Measurements from ENCODE around the gene UCMA.

UCMA gene

DNA sequence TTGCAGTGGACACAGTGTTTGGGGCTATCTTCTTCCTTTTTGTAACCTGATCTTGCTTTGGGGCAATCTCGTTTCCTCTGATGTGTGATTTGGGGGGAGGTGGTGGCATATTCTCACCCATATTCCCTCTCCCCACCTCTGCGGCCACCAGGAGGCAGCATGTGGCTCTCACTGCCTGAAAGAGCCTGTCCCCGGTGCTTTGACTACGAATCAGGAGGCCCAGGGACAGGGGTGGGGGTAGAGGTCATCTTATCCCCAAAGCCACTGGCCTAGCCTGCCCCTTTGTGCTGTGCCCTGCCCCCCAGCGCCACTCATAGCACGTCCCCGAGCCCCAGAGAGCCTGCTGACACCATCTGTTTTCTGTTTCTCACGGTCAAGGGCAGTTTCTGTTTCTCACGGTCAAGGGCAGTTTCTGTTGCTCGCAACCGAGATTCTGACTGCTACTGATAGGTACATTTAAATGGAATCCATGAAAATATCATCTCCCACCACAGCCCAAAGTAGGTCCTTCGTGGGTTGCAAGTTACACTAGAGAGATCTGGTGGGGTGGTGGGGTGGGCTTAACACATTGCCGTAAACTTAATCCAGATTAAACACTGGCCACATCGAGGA is 37.5 kb upstream of the UCMA start:
- peak overlapping the region; percentile 87 for H2AFZ ChIP-seq (ENCODE audit: low read depth)
- H3K4me3 ChIP-seq (IDR thresholded peaks at IDR 0.05; ENCODE audit: insufficient read depth, low read depth, low read length), result no peak overlapping the region
- no peaks in the 10 kb centered on the region for H3K27me3 ChIP-seq (ENCODE audit: insufficient read depth, low read depth)
- no peaks in the 10 kb centered on the region for H3K79me2 ChIP-seq (ENCODE audit: insufficient read depth, low read depth)
- TF ChIP-seq, protein P1, sequence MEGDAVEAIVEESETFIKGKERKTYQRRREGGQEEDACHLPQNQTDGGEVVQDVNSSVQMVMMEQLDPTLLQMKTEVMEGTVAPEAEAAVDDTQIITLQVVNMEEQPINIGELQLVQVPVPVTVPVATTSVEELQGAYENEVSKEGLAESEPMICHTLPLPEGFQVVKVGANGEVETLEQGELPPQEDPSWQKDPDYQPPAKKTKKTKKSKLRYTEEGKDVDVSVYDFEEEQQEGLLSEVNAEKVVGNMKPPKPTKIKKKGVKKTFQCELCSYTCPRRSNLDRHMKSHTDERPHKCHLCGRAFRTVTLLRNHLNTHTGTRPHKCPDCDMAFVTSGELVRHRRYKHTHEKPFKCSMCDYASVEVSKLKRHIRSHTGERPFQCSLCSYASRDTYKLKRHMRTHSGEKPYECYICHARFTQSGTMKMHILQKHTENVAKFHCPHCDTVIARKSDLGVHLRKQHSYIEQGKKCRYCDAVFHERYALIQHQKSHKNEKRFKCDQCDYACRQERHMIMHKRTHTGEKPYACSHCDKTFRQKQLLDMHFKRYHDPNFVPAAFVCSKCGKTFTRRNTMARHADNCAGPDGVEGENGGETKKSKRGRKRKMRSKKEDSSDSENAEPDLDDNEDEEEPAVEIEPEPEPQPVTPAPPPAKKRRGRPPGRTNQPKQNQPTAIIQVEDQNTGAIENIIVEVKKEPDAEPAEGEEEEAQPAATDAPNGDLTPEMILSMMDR (conservative IDR thresholded peaks at IDR 0.05; ENCODE audit: low read depth, low read length), result peak; percentile 90
- H4K20me1 ChIP-seq (ENCODE audit: insufficient read depth), result no peaks in the 10 kb centered on the region
- peak overlapping the region; percentile 77 for H3K9ac ChIP-seq
- peak overlapping the region; percentile 84 for H3K27ac ChIP-seq
- peaks cover 26% of the 10 kb centered on the region for H3K4me1 ChIP-seq (ENCODE audit: low read depth, poor library complexity, severe bottlenecking)
- H3K4me2 ChIP-seq, result peak overlapping the region; percentile 55
- H3K36me3 ChIP-seq (ENCODE audit: insufficient read depth), result no peaks in the 10 kb centered on the region

DNA sequence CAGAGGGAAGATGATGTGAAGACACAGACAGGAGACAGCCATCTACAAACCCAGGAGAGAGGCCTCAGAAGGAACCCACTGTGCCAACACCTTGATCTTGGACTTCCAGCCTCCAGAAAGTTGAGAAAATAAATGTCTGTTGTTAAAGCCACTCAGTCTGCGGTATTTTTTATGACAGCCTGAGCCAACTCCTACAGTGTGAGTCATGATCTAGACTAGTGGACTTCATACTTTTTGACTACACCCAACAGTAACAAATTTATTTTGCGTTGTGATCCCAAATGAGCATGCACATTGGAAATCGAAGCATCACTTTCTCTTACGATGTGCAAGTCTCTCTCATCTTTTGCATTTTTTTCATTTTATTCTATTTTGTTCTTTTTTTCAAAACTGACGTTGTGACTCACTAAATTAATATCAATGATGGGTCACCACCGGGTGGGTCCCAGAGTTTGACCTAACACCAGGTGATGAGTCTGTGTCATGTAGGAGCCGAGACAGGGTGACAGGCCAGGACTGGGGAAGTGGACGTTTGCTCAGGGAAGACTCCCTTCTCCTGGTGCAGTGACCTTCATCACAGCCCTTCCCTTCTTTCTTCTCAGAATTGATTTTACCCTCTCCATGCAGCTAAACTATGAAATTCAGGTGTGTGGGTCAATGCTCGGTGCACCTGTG is 36.8 kb upstream of the UCMA start:
- Histone ChIP-seq H3K79me2 (ENCODE audit: insufficient read depth, low read depth) (no peaks in the 10 kb centered on the region), H3K36me3 (ENCODE audit: insufficient read depth) (no peaks in the 10 kb centered on the region), H3K4me1 (ENCODE audit: low read depth, poor library complexity, severe bottlenecking) (peaks cover 26% of the 10 kb centered on the region), H3K27me3 (ENCODE audit: insufficient read depth, low read depth) (no peaks in the 10 kb centered on the region), H2AFZ (ENCODE audit: low read depth) (peak overlapping the region; percentile 87), H3K9ac (peak overlapping the region; percentile 77; the same call in 1 of the 2 replicates), H3K27ac (peak overlapping the region; percentile 84), H3K4me2 (peak overlapping the region; percentile 55), H3K4me3 (IDR thresholded peaks at IDR 0.05; ENCODE audit: insufficient read depth, low read depth, low read length) (no peak overlapping the region), H4K20me1 (ENCODE audit: insufficient read depth) (no peaks in the 10 kb centered on the region)
- TF ChIP-seq, protein P1 (conservative IDR thresholded peaks at IDR 0.05; ENCODE audit: low read depth, low read length), result no peak

DNA sequence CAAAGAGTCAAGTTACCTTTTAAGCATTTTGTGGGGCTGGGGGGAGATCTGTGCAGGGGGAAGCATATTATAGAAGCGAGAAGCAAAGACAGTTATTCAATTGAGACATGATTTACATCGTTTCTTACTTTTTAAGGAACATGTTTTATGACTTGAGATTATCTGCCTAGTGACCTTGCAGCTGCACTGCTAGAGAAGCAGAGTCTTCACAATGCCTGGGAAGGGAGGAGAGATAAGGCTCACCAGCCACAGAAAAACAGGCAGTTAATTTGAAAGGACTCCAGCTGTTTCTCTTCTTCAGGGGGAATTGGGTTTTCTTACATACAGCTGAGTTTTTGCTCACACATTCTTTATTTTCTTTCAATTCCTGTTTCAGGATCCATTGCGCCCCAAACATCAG is 34.7 kb upstream of the UCMA start:
- no peaks in the 10 kb centered on the region for H3K27me3 ChIP-seq (ENCODE audit: insufficient read depth, low read depth)
- no peak overlapping the region for H3K4me3 ChIP-seq (IDR thresholded peaks at IDR 0.05; ENCODE audit: insufficient read depth, low read depth, low read length)
- H3K79me2 ChIP-seq (ENCODE audit: insufficient read depth, low read depth), result no peaks in the 10 kb centered on the region
- no peak overlapping the region for H3K9ac ChIP-seq
- no peaks in the 10 kb centered on the region for H4K20me1 ChIP-seq (ENCODE audit: insufficient read depth)
- H3K4me1 ChIP-seq (ENCODE audit: low read depth, poor library complexity, severe bottlenecking), result peaks cover 26% of the 10 kb centered on the region
- TF ChIP-seq, protein P1 (conservative IDR thresholded peaks at IDR 0.05; ENCODE audit: low read depth, low read length), result no peak
- H3K36me3 ChIP-seq (ENCODE audit: insufficient read depth), result no peaks in the 10 kb centered on the region
- no peak overlapping the region for H3K4me2 ChIP-seq
- H2AFZ ChIP-seq (ENCODE audit: low read depth), result no peak overlapping the region
- no peak overlapping the region for H3K27ac ChIP-seq

DNA sequence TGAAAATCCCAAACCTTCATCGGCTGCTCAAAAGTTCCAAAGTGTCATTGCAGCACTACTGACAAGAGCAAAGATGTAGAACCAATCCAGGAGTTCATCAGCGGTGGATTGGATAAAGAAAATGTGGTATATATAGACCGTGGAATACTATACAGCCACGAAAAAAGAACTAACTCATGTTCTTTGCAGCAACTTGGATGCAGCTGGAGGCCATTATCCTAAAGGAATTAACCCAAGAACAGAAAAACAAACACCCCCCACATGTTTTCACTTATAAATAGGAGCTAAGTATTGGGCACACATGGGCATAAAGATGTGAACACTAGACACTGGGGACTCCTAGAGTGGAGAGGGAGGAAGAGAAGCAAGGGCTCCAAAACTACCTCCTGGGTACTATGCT is 34.1 kb upstream of the UCMA start:
- Histone ChIP-seq H3K9ac (no peak overlapping the region), H3K27ac (no peak overlapping the region), H4K20me1 (ENCODE audit: insufficient read depth) (no peaks in the 10 kb centered on the region), H3K4me2 (no peak overlapping the region), H3K36me3 (ENCODE audit: insufficient read depth) (no peaks in the 10 kb centered on the region), H3K79me2 (ENCODE audit: insufficient read depth, low read depth) (no peaks in the 10 kb centered on the region), H2AFZ (ENCODE audit: low read depth) (no peak overlapping the region), H3K27me3 (ENCODE audit: insufficient read depth, low read depth) (no peaks in the 10 kb centered on the region), H3K4me3 (IDR thresholded peaks at IDR 0.05; ENCODE audit: insufficient read depth, low read depth, low read length) (no peak overlapping the region), H3K4me1 (ENCODE audit: low read depth, poor library complexity, severe bottlenecking) (peaks cover 26% of the 10 kb centered on the region)
- TF ChIP-seq, protein P1 (conservative IDR thresholded peaks at IDR 0.05; ENCODE audit: low read depth, low read length), result no peak

Measured in KMS-11 (cell line).